K562 (cell line): ENCODE results near the gene EPC2. TPM values are rescaled to one million over a fixed set of nuclear protein-coding genes. Genes with fewer than 3 reads are reported as not detected.
A peak's percentile ranks its signal among the peaks of the same experiment; 100 is the strongest.

Experiments
- ATAC-seq: fragments of 200-7000 bp; cut with Tn5 transposase; 3 replicates; pipeline ENCODE4 v1.9.1; 2020; ENCODE audit warnings: moderate library complexity
- BruUV-seq: library from RNA; stranded (reverse); fragments of 400-500 nt; replicated peaks from 2 replicates; lab custom pipeline; 2021; lab: Mats Ljungman, UMichigan
- CTCF ChIA-PET: fragments of 300-600 bp; formaldehyde crosslinking; extraction: SDS; loops from one replicate; lab custom pipeline; 2021; ENCODE audit warnings: low intra/inter-chr PET ratio; lab: Yijun Ruan, JAX
- POLR2A ChIA-PET: fragments of 300-600, 350-650 bp; sonication (Branson Sonifier 250); formaldehyde crosslinking; extraction: SDS; loops from one replicate; lab custom pipeline; 2021; ENCODE audit warnings: antibody characterized with exemption, inconsistent platforms; lab: Yijun Ruan, JAX
- DNase-seq, 4 experiments: peaks; one replicate each; pipeline versions ENCODE4 v3.0.0 to v3.0.0-alpha.2; 2011 to 2018; ENCODE audit warnings: low spot score in 3 of 4, mixed read lengths in 3 of 4; ENCODE audit errors: extremely low read depth in 1 of 4
- FAIRE-seq: peaks from 2 replicates; lab custom pipeline; 2011; peaks lifted over from hg19 to GRCh38; lab: Jason Lieb, UNC
- H2AFZ ChIP-seq: 2 replicates; pipeline ENCODE4 v1.6.0; 2011; ENCODE audit warnings: low read depth, low read length, control low read depth, inconsistent platforms
- H3K27ac ChIP-seq: fragments of 200-600 bp; 3 replicates; pipeline ENCODE4 v1.8.0; 2011; ENCODE audit warnings: low read depth, mild to moderate bottlenecking, control low read depth, inconsistent platforms, low read length, moderate library complexity, mixed read lengths; ENCODE audit errors: extremely low read depth
- H3K27me3 ChIP-seq, 2 experiments: fragments of 300-600 bp in 1 of 2; 2 replicates in 1 of 2; 3 replicates in 1 of 2; pipeline versions ENCODE4 v1.6.0 to v1.8.0; 2011; ENCODE audit warnings: inconsistent platforms in 2 of 2, low read length in 2 of 2, mild to moderate bottlenecking in 1 of 2, mixed read lengths in 1 of 2, moderate library complexity in 1 of 2; ENCODE audit not compliant: control insufficient read depth in 2 of 2, insufficient read depth in 2 of 2
- H3K36me3 ChIP-seq: fragments of 300-600 bp; 3 replicates; pipeline ENCODE4 v1.8.0; 2011; ENCODE audit warnings: mild to moderate bottlenecking, low read length, inconsistent platforms; ENCODE audit not compliant: control insufficient read depth, insufficient read depth
- H3K4me1 ChIP-seq, 2 experiments: fragments of 200-600 bp in 1 of 2; replicated peaks in 1 of 2; 2 replicates in 1 of 2; 3 replicates in 1 of 2; pipeline versions ENCODE4 v1.5.1 to v1.8.0; 2011; ENCODE audit warnings: inconsistent platforms in 2 of 2, low read length in 2 of 2, mild to moderate bottlenecking in 1 of 2, mixed read lengths in 1 of 2, moderate library complexity in 1 of 2; ENCODE audit not compliant: control insufficient read depth in 2 of 2, insufficient read depth in 2 of 2
- H3K4me2 ChIP-seq: 2 replicates; pipeline ENCODE4 v1.6.1; 2011; ENCODE audit warnings: low read length, control low read depth, inconsistent platforms, mixed read lengths; ENCODE audit not compliant: insufficient read depth
- H3K4me3 ChIP-seq: fragments of 200-600 bp; sonication (generic), shearing (Covaris generic); 2 replicates; pipeline ENCODE4 v1.5.1; 2016; ENCODE audit warnings: control low read depth, inconsistent platforms
- H3K79me2 ChIP-seq: fragments of 200-600 bp; 3 replicates; pipeline ENCODE4 v1.8.0; 2011; ENCODE audit warnings: low read length, inconsistent platforms; ENCODE audit not compliant: control insufficient read depth, insufficient read depth
- H3K9ac ChIP-seq, 2 experiments: 2 replicates each; pipeline versions ENCODE4 v1.6.0 to v1.6.1; 2011; ENCODE audit warnings: low read depth in 2 of 2, low read length in 2 of 2, control low read depth in 1 of 2, inconsistent platforms in 1 of 2, mild to moderate bottlenecking in 1 of 2, mixed read lengths in 1 of 2; ENCODE audit not compliant: insufficient read depth in 1 of 2
- H3K9me1 ChIP-seq: one replicate; pipeline ENCODE4 v1.6.0; 2011; ENCODE audit warnings: inconsistent platforms, mild to moderate bottlenecking, low read length, moderate library complexity; ENCODE audit not compliant: control insufficient read depth, insufficient read depth
- H3K9me3 ChIP-seq: replicated peaks from 2 replicates; pipeline ENCODE4 v1.5.1; 2011; ENCODE audit warnings: low read depth, low read length, inconsistent platforms; ENCODE audit not compliant: control insufficient read depth, insufficient read depth
- H4K20me1 ChIP-seq: replicated peaks from 2 replicates; pipeline ENCODE4 v1.6.1; 2011; ENCODE audit warnings: low read length, inconsistent platforms, mixed read lengths; ENCODE audit not compliant: control insufficient read depth, insufficient read depth
- CHD1 ChIP-seq: fragments of 200-600 bp; sonication (generic); IDR thresholded peaks from one replicate; pipeline ENCODE4 v1.6.1; 2012; ENCODE audit warnings: mild to moderate bottlenecking, moderate library complexity, low read length, inconsistent platforms
- DNMT1 ChIP-seq: fragments of 450-650 bp; IDR thresholded peaks from 2 replicates; pipeline ENCODE4 v1.6.1; 2016; ENCODE audit warnings: antibody characterized with exemption, mild to moderate bottlenecking
- HNRNPK ChIP-seq: fragments of 200-400 bp; formaldehyde crosslinking; IDR thresholded peaks from one replicate; pipeline ENCODE4 v1.6.1; 2018; ENCODE audit warnings: mild to moderate bottlenecking, low read depth, low read length; ENCODE audit not compliant: poor library complexity, severe bottlenecking
- MEF2A ChIP-seq: IDR thresholded peaks from 2 replicates; pipeline ENCODE4 v1.6.1; 2011; ENCODE audit warnings: low read depth, mild to moderate bottlenecking, low read length, moderate library complexity; ENCODE audit not compliant: control insufficient read depth
- PBX2 ChIP-seq, 2 experiments: IDR thresholded peaks in 1 of 2; conservative IDR thresholded peaks in 1 of 2; 2 replicates each; pipeline ENCODE4 v1.6.1; 2016; ENCODE audit warnings: low read depth in 2 of 2, mild to moderate bottlenecking in 1 of 2, missing compliant biosample characterization in 1 of 2, missing genetic modification characterization in 1 of 2, moderate library complexity in 1 of 2
- RAD51 ChIP-seq: fragments of 450-650 bp; IDR thresholded peaks from 2 replicates; pipeline ENCODE4 v1.7.1; 2016; ENCODE audit warnings: low read depth, mild to moderate bottlenecking, borderline replicate concordance
- ZNF764 ChIP-seq: fragments of 250-450 bp; sonication (Bioruptor Pico); IDR thresholded peaks from 2 replicates; pipeline ENCODE4 v1.4.0; 2020; ENCODE audit warnings: low read depth, mild to moderate bottlenecking, moderate library complexity
- WGBS: fragments of 100-300 bp; shearing (Covaris generic); methylation state at CpG from one replicate; pipeline ENCODE4 v1.1.6; 2016; ENCODE audit warnings: low coverage, mixed read lengths; ENCODE audit not compliant: insufficient coverage; ENCODE audit errors: missing lambda C conversion rate; 5-methylcytosine and 5-hydroxymethylcytosine counted together
- in situ Hi-C: fragments of 300-500 bp; cut with MboI; formaldehyde crosslinking; loops from 4 replicates; pipeline ENCODE4 v1.15.0; 2018; ENCODE audit warnings: inconsistent platforms, mixed read lengths
- intact Hi-C: fragments of 100-400 bp; cut with micrococcal nuclease; formaldehyde crosslinking; loops from 2 replicates; pipeline ENCODE4 v1.14.2; 2022
- polyA plus RNA-seq, 8 experiments: library from polyadenylated mRNA; depleted of rRNA in 4 of 8; stranded (reverse) in 5 of 8; unstranded in 3 of 8; fragments of >200 nt; fragmentation: Nextera tagmentation in 2 of 8; fragmentation: Illumina TruSeq in 1 of 8; extraction: Ambion mirVana in 2 of 8; extraction: Trizol in 1 of 8; gene quantifications; 2 replicates each; pipeline versions ENCODE4 v1.2.1 to v1.2.3, GENCODE V29; 2011 to 2014; ENCODE audit warnings: inconsistent platforms in 1 of 8, missing spikeins in 1 of 8
- total RNA-seq, 7 experiments: library from RNA; depleted of rRNA in 6 of 7; stranded (reverse); fragments of >200 nt in 6 of 7; fragmentation: Illumina TruSeq in 2 of 7; extraction: Trizol in 2 of 7; gene quantifications; 2 replicates each; pipeline versions ENCODE4 v1.2.1 to v1.2.3, GENCODE V29; 2011 to 2021; ENCODE audit warnings: low replicate concordance in 1 of 7

The EPC2 gene
- total and polyA plus RNA-seq, 9 of the 15 experiments (the other 6 are each of a cell fraction or from before 2014, with no cell fraction given): 7.0 to 35.8 (median 29.1) TPM

GRCh38 chr2:148622366-148622765 is 22.2 kb upstream of the EPC2 start:
- DNase-seq (no peak), FAIRE-seq (peak; percentile 49), ATAC-seq (no peak)
- ChIA-PET POLR2A (interaction anchor here (0.5 kb wide), 1 partner anchor 354 kb away, joined by 3 read pairs; no protein-coding TSS in a partner anchor), CTCF (no interaction called here)
- Histone ChIP-seq H3K9ac (no peak overlapping the region), H3K27me3 (peaks cover 2 to 19% of the 10 kb centered on the region in 2 experiments; a peak in 4 of 5 replicates), H3K4me3 (no peak overlapping the region), H3K9me1 (no peaks in the 10 kb centered on the region), H3K27ac (no peak overlapping the region), H2AFZ (no peak overlapping the region), H3K4me1 (no peaks in the 10 kb centered on the region), H3K4me2 (no peak overlapping the region), H3K9me3 (no peaks in the 10 kb centered on the region), H4K20me1 (no peaks in the 10 kb centered on the region), H3K36me3 (no peaks in the 10 kb centered on the region), H3K79me2 (no peaks in the 10 kb centered on the region)
- TF ChIP-seq RAD51 (no peak), CHD1 (no peak), HNRNPK (no peak), ZNF764 (CRISPR knock-in tag) (no peak), DNMT1 (no peak)
- in situ Hi-C loops (no loop called here), intact Hi-C loops (no loop called here)
- 1% methylated on average over 3 of the region's 3 CpGs for WGBS
- BruUV-seq: no TSS peak

DNA sequence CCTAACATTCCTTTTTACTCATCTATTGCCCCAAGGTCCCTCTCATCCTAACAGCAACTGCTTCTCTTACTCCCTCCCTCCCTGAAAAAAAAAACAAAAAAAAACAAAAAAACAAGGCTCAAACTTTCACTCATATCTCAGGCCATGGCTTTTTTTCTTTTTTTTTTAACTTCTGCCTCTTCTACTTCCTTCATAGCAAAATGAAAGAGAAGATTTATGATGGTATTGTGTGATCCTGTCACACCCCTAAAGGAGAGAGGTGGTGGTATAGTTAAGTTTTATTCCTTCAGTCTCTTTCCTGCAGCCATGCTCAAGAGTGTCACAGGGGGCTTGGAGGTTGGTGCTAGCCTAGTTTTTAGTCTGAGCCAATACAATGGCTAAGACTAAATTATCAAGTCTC is 21.5 kb upstream of the EPC2 start:
- Histone ChIP-seq H3K4me3 (no peak overlapping the region), H3K4me1 (no peaks in the 10 kb centered on the region), H3K9me3 (no peaks in the 10 kb centered on the region), H2AFZ (no peak overlapping the region), H3K4me2 (no peak overlapping the region), H3K36me3 (no peaks in the 10 kb centered on the region), H3K9me1 (no peaks in the 10 kb centered on the region), H3K27ac (no peak overlapping the region), H4K20me1 (no peaks in the 10 kb centered on the region), H3K27me3 (peaks cover 2 to 19% of the 10 kb centered on the region in 2 experiments; a peak in 4 of 5 replicates), H3K79me2 (no peaks in the 10 kb centered on the region), H3K9ac (no peak overlapping the region)
- FAIRE-seq (no peak), ATAC-seq (no peak), DNase-seq (no peak)
- POLR2A ChIA-PET: no interaction called here
- intact Hi-C loops (no loop called here), in situ Hi-C loops (no loop called here)
- TF ChIP-seq PBX2 (CRISPR knock-in tag; IDR thresholded peaks at IDR 0.05; ENCODE audit: low read depth): no peak
- TF ChIP-seq PBX2 (tag; conservative IDR thresholded peaks at IDR 0.05; ENCODE audit: low read depth): 0 out of 2 replicates have a peak, but pooled peaks have one; percentile 18
- no peak for TF ChIP-seq MEF2A
- CTCF ChIA-PET: no interaction called here
- BruUV-seq: no TSS peak
